Naive B cell (primary cell): ENCODE results near the gene RABL2A. TPM values are rescaled to one million over a fixed set of nuclear protein-coding genes. Genes with fewer than 3 reads are reported as not detected.
A peak's percentile ranks its signal among the peaks of the same experiment; 100 is the strongest.
"Not testable (repeated sequence)": the region's sequence is repeated elsewhere in the genome, so short reads cannot be mapped to it uniquely, and the experiment has no call there.

Experiments used
- ATAC-seq, 2 donors: fragments of 150-1000 bp; cut with Tn5 transposase; 2 replicates each; pipeline ENCODE4 v1.10.0; 2021; ENCODE audit warnings: low read depth in 2 of 2, mild to moderate bottlenecking in 2 of 2, moderate library complexity in 2 of 2
- DNase-seq: peaks from one replicate; pipeline ENCODE4 v3.0.0; 2022
- H3K27ac Mint-ChIP-seq, 6 donors: one replicate each; pipeline ENCODE4 v1.8.0; 2020 to 2022; ENCODE audit warnings: mild to moderate bottlenecking in 6 of 6, mixed read lengths in 6 of 6, moderate library complexity in 5 of 6, inconsistent platforms in 2 of 6
- H3K27me3 Mint-ChIP-seq, 3 donors: one replicate each; pipeline ENCODE4 v1.8.0; 2021 to 2022; ENCODE audit warnings: mixed read lengths in 3 of 3, mild to moderate bottlenecking in 1 of 3
- H3K36me3 Mint-ChIP-seq, 2 donors: one replicate each; pipeline ENCODE4 v1.8.0; 2020 to 2022; ENCODE audit warnings: mixed read lengths in 2 of 2, inconsistent platforms in 1 of 2, mild to moderate bottlenecking in 1 of 2
- H3K4me1 Mint-ChIP-seq, 3 donors: one replicate each; pipeline ENCODE4 v1.8.0; 2020 to 2022; ENCODE audit warnings: mixed read lengths in 3 of 3, inconsistent platforms in 1 of 3, mild to moderate bottlenecking in 1 of 3, moderate library complexity in 1 of 3
- H3K4me3 Mint-ChIP-seq, 8 donors: one replicate each; pipeline ENCODE4 v1.8.0; 2020 to 2022; ENCODE audit warnings: mild to moderate bottlenecking in 8 of 8, mixed read lengths in 8 of 8, moderate library complexity in 8 of 8, inconsistent platforms in 2 of 8
- H3K9me3 Mint-ChIP-seq, 7 donors: one replicate each; pipeline ENCODE4 v1.8.0; 2020 to 2022; ENCODE audit warnings: mixed read lengths in 7 of 7, mild to moderate bottlenecking in 5 of 7, inconsistent platforms in 2 of 7, moderate library complexity in 1 of 7
- polyA plus RNA-seq, 6 donors: library from polyadenylated mRNA; unstranded; fragments of 300-500 nt; fragmentation: Illumina TruSeq; gene quantifications; one replicate each; pipeline ENCODE4 v1.2.3, GENCODE V29; 2021; ENCODE audit warnings: low read depth in 6 of 6

Gene RABL2A
- polyA plus RNA-seq, result 10 to 100 TPM; 11.3 to 19.7 (median 16.6) TPM

DNA sequence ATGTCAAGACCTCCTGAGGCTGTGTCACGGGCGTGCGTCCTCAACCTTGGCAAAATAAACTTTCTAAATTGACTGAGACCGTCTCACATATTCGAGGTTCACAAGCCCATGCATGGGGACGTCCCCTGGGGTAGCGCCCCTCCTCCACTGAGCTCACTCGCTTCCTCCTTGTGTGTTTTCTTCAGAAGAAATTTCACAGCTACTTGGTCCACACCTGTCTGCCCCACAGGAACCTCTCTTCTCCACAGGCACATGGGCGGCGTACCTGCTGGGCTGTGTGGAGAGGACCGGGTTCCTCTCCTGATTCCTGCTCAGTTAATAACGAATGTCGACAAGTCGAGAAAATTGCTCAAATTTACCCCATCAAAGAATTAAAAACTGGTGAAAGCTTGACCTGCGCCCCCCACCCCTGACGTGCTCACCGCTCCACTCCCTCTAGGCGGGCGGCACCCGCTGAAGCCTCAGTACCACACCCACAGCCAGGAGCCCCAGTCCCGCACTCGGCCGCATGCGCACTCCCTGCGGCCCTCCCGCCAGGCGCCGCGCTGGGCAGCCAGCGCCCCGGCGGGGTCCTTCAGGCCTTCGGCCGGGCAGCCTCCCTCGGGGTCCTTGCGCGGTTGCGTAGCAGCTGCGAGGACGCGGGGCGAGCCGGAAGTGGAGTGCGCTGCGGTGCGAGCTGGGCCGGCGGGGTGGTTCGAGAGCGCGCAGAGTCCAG, at the start of gene RABL2A:
TSS of gene RABL2A (plus strand) at position 651 of the 715 bp plus-strand sequence. CDS start 1,341 bp downstream, outside the sequence.
- not testable (repeated sequence) for H3K27me3 Mint-ChIP-seq, H3K36me3 Mint-ChIP-seq, H3K9me3 Mint-ChIP-seq
- ATAC-seq (peak; percentile 81 to 83), DNase-seq (peak; percentile 89)
- Mint-ChIP-seq H3K27ac (peak within 1 kb of the TSS; percentile 90 to 98 (median 96)), H3K4me1 (peaks cover 21 to 23% (median 22%) of the 10 kb centered on the region in 3 donors), H3K4me3 (peak within 1 kb of the TSS; percentile 77 to 94 (median 90))

DNA sequence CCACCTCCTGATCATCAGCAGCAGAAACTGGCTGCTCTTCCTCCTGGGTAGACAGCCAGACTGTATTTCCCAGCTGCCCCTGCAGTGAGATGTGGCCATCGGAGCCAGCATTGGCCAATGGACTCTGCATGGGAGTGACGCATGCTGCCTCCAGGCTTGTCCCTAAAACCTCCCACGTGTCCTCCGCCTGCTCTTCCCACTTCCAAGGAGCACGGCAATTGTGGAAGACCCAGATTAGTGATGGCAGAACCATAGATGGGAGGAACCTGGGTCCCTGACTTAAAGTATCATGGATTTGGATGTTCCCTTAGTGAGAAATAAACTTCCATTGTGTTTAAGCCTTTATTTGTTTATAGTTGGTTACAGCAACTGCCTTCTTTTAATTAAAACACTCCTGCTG, 48.6 kb upstream of the RABL2A start:
- peaks cover 0 to 13% (median 8%) of the 10 kb centered on the region in 3 donors for H3K27me3 Mint-ChIP-seq
- H3K4me3 Mint-ChIP-seq, H3K27ac Mint-ChIP-seq, ATAC-seq, H3K36me3 Mint-ChIP-seq, DNase-seq, H3K9me3 Mint-ChIP-seq: not testable (repeated sequence)
- H3K4me1 Mint-ChIP-seq, result peaks cover 5 to 13% (median 8%) of the 10 kb centered on the region in 3 donors

DNA sequence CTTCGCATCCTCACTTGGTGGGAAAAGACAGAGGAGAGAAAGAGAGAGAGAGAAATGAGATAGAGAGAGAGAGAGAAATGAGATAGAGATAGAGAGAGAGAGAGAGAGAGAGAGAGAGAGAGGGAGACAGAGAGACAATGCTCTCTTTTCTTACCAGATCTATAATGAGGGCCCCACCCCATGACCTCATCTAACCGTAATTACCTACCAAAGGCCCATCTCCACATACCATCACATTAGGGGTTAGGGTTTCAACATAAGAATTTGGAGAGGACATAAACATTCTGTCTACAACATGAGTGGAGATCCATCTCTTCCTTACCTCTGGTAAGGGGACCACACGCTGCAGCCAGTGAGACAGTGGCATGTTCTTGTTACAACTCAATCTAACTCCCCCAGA, 44.6 kb upstream of the RABL2A start:
- peak overlapping the region in 1 of 6 donors; percentile 50 for H3K27ac Mint-ChIP-seq
- not testable (repeated sequence) for ATAC-seq, H3K9me3 Mint-ChIP-seq, H3K36me3 Mint-ChIP-seq, DNase-seq, H3K27me3 Mint-ChIP-seq
- peak overlapping the region in 7 of 8 donors; percentile 65 to 86 (median 70) for H3K4me3 Mint-ChIP-seq
- H3K4me1 Mint-ChIP-seq, result peaks cover 17 to 26% (median 19%) of the 10 kb centered on the region in 3 donors

DNA sequence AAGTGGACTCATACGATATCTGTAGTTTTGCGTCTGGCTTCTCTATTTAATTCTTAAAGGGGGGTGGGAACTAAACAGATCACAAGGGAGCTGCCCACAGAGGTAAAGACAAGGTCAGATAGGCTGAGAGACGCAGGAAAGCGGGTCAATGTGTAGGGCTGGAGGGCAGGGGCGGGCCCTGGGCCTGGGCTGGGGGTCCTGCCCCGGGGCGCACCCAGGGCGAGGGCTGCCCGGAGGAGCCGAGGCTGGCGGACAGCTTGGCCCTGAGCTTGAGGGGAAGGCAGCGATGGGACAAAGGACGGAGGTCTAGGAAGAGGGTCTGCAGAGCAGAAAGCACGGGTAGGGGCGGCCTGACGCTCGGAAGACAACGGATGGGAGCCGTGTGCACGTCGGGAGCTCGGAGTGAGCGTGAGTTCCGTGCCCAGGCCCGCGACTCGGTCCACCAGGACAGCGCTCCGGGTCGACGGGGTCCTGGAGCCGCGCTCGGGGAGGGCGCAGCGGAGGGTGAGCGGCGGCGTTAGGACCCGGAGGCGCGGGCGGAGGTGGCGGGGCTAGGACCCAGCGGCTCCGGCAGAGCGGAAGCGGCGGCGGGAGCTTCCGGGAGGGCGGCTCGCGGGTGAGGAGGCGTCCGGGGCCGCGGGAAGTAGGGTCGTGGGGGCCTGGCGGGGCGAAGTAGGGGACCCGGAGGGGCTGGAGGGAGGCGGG, 43.4 kb upstream of the RABL2A start:
- DNase-seq (peak; percentile 81), ATAC-seq (peak; percentile 35 to 52)
- Mint-ChIP-seq H3K27ac (peak overlapping the region; percentile 76 to 95 (median 92)), H3K4me1 (peaks cover 17 to 26% (median 19%) of the 10 kb centered on the region in 3 donors), H3K4me3 (peak overlapping the region; percentile 82 to 97 (median 88))
- H3K9me3 Mint-ChIP-seq, H3K36me3 Mint-ChIP-seq, H3K27me3 Mint-ChIP-seq: not testable (repeated sequence)

DNA sequence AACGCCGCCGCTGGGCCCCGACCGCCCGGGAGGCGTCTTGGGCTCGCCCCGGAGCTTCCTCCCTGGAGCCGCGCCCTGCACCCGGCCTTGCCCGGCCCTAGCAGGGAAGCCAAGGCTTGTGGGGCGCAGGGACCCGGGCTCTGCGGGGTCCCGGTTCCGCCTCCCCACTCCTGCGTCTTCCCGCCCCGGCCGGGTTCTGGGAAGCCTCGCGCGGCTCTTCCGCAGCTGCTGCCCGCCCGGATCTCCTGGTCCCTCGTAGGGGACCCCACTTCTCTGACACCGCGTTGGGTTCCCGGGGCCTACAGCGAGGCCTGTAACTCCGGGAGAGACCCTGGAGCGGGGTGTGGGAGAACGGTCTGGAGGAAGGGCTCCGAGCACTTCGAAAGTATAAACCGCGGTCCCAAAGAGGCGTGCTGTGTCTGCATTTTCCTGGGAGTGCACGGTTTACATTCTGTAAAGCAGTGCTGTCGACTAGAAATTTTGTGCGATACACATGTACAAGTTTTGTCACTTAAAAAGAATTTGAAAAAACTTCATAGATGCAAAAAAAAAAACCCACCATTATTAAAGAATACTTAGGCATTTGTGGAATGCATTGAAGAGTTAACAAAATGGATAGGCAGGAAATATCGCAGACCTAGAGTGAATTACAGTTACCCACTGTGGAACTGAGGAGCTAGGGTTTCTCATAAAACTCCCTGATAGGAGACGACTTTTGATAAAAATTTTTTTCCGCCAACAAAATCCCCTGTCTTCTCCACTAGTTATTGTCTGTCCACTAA, 42.6 kb upstream of the RABL2A start:
- H3K4me3 Mint-ChIP-seq, result peak overlapping the region; percentile 53 to 88 (median 80)
- not testable (repeated sequence) for ATAC-seq, H3K9me3 Mint-ChIP-seq, H3K36me3 Mint-ChIP-seq, H3K27me3 Mint-ChIP-seq
- peaks cover 17 to 26% (median 19%) of the 10 kb centered on the region in 3 donors for H3K4me1 Mint-ChIP-seq
- peak; percentile 24 for DNase-seq
- peak overlapping the region in 2 of 6 donors; percentile 19 to 83 for H3K27ac Mint-ChIP-seq

DNA sequence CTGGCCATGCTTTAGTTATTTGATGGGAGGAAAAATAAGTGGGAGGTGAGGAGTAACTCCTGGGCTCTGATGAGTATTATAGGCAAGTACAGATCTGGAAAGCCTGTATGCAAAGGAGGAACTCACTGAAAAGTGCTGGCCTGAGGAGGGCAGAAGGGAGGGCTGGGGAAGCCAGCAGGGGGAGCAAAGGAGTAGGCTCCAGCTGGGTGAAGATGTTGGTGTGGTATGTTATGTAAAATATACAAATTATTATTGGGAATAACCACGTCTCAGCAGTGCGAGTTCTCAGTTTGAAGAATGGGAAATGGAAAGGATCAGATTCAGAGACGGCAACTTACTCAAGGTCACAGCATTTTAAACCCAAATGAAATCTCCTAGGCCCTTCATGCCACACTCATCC, 39.9 kb upstream of the RABL2A start:
- DNase-seq, result peak; percentile 45
- Mint-ChIP-seq H3K4me1 (peaks cover 19 to 25% (median 20%) of the 10 kb centered on the region in 3 donors), H3K4me3 (peak overlapping the region in 3 of 8 donors; percentile 40 to 62 (median 48))
- not testable (repeated sequence) for H3K36me3 Mint-ChIP-seq, ATAC-seq, H3K9me3 Mint-ChIP-seq, H3K27me3 Mint-ChIP-seq, H3K27ac Mint-ChIP-seq

DNA sequence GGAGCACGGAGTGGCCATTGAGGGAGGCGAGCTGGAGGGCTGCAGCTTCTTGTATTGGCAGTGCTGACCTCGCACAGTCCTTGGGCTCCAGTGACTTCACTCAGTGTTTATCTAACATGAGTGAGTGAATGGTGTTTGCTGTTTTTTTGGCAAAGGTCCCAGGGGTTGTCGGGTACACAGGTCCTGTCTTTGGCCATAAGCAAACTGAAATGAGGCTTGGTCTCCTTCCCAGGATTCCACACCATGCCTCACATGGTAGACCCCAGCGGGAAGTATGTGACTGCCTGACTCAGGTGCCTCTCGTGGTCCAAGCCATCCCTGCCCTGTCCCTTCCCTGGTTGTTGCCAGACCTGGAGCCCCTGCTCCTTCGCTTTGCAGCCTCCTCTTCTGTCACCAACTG, 37.5 kb upstream of the RABL2A start:
- H3K4me3 Mint-ChIP-seq, H3K27me3 Mint-ChIP-seq, ATAC-seq, H3K36me3 Mint-ChIP-seq, DNase-seq, H3K9me3 Mint-ChIP-seq: not testable (repeated sequence)
- H3K4me1 Mint-ChIP-seq, result peaks cover 12 to 14% (median 12%) of the 10 kb centered on the region in 3 donors
- H3K27ac Mint-ChIP-seq, result peak overlapping the region in 1 of 6 donors; percentile 67

DNA sequence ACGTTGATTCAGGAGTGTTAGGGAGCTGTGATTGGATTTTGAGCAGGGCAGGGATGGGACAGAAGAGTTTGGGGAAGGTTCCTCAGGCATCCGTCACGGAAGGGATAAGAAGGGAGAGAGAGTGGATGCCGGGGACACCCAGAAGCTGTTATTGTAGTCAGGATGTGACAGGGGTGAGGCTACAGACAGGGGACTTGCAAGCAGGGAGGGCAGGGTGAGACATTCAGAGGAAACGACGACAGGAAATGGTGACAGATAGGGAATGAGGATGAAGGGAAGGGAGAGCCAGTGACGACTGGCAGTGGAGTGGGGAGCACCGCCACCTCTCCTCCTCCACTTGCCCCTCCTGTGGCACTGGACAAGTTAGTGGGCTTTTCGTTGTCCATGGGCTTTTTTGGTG, 35.1 kb upstream of the RABL2A start:
- H3K27me3 Mint-ChIP-seq, ATAC-seq, H3K4me1 Mint-ChIP-seq, H3K9me3 Mint-ChIP-seq, H3K27ac Mint-ChIP-seq, DNase-seq, H3K4me3 Mint-ChIP-seq, H3K36me3 Mint-ChIP-seq: not testable (repeated sequence)

DNA sequence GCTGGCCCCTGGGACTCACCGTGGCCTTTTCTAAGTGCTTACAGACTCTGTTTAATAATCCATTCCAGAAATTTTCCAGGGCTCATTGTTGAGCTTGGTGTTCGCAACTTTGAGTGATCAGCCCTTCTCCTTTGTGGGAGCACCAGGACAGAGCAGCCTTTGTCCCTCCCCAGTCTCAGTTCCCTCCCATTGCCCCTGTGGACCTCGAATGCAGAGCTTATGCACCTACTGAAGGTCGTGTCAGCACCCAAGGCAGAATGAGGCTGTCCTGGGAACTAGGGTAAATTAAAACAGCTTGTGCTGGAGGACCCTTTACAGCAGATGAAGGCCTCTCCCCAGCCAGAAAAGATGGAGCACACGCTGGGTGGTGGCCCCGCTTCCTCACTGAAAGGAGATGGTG, 33.8 kb upstream of the RABL2A start:
- H3K4me3 Mint-ChIP-seq, DNase-seq, H3K27ac Mint-ChIP-seq, H3K36me3 Mint-ChIP-seq, ATAC-seq, H3K4me1 Mint-ChIP-seq, H3K27me3 Mint-ChIP-seq, H3K9me3 Mint-ChIP-seq: not testable (repeated sequence)

DNA sequence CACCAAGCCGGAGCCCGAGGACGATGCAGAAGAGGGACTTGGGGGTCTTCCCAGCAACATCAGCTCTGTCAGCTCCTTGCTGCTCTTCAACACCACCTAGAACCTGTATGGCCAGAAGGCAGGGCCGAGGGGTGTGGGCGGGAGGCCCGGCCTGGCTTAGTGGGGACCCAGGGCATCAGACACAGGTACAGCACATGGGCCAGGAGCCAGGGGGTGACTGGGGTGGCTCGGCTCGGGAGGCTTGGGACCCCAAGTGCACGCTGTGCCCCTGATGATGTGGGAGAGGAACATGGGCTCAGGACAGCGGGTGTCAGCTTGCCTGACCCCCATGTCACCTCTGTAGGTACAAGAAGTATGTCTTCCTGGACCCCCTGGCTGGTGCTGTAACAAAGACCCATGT, 31.3 kb upstream of the RABL2A start:
- not testable (repeated sequence) for H3K9me3 Mint-ChIP-seq, H3K4me1 Mint-ChIP-seq, ATAC-seq, DNase-seq, H3K36me3 Mint-ChIP-seq, H3K4me3 Mint-ChIP-seq, H3K27ac Mint-ChIP-seq, H3K27me3 Mint-ChIP-seq

DNA sequence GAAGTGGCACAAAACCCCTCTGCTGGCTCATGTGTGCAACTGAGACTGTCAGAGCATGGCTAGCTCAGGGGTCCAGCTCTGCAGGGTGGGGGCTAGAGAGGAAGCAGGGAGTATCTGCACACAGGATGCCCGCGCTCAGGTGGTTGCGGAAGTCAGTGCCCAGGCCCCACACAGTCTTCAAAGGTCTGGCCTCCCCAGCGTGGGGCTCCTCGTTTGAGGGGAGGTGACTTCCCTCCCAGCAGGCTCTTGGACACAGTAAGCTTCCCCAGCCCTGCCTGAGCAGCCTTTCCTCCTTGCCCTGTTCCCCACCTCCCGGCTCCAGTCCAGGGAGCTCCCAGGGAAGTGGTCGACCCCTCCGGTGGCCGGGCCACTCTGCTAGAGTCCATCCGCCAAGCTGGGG, 29.9 kb upstream of the RABL2A start:
- H3K4me3 Mint-ChIP-seq, H3K4me1 Mint-ChIP-seq, H3K36me3 Mint-ChIP-seq, H3K9me3 Mint-ChIP-seq, ATAC-seq, DNase-seq, H3K27ac Mint-ChIP-seq, H3K27me3 Mint-ChIP-seq: not testable (repeated sequence)

DNA sequence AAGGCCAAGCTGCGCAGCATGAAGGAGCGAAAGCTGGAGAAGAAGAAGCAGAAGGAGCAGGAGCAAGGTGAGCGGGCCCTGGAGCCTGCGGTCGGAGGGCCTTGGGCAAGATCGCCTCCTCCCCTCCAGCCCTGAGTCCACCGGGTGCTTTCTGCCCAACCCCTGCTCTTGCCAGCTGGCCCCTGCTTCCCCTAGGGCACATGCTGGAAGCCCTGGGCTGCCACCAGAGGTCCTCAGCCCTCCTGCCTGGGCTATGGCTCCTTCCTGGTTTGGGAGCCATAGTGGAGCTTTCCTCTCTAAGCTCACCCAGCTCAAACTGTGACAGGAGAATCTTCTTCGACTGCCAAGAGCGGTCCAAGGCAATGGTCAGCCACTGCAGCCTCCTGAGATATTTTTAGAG, 29.5 kb upstream of the RABL2A start:
- DNase-seq, H3K9me3 Mint-ChIP-seq, H3K36me3 Mint-ChIP-seq, H3K27ac Mint-ChIP-seq, ATAC-seq, H3K27me3 Mint-ChIP-seq, H3K4me1 Mint-ChIP-seq, H3K4me3 Mint-ChIP-seq: not testable (repeated sequence)

DNA sequence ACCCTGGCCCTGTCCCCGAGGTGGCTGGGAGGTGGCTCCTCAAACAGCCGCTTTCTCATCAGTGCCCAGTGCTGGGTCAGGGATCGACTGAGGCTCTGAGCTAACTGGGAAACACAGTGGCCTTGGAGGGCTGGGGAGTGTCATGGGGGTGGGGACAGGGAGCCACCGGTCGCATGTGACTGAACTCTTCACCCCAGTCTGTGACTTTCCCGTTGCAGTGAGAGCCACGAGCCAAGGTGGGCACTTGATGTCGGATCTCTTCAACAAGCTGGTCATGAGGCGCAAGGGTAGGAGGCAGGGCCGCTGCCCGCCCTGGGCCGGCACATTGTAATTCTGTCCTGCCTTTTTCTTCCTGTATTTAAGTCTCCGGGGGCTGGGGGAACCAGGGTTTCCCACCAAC, 28.9 kb upstream of the RABL2A start:
- ATAC-seq, H3K27ac Mint-ChIP-seq, DNase-seq, H3K4me1 Mint-ChIP-seq, H3K9me3 Mint-ChIP-seq, H3K36me3 Mint-ChIP-seq, H3K27me3 Mint-ChIP-seq, H3K4me3 Mint-ChIP-seq: not testable (repeated sequence)
